Loucy (cell line): ENCODE data around the gene FAM171A2.

ENCODE experiments used
- EZH2phosphoT487 ChIP-seq: fragments of 200-600 bp; IDR thresholded peaks from 2 replicates; pipeline ENCODE4 v1.6.1; 2018; ENCODE audit warnings: antibody characterized with exemption, mild to moderate bottlenecking, moderate library complexity, borderline replicate concordance
- TF ChIP-seq, protein P1 (sequence below): fragments of 200-600 bp; sonication (generic); conservative IDR thresholded peaks from 2 replicates; pipeline ENCODE4 v1.5.1; 2014; ENCODE audit warnings: mild to moderate bottlenecking, antibody characterized with exemption, low read length

DNA sequence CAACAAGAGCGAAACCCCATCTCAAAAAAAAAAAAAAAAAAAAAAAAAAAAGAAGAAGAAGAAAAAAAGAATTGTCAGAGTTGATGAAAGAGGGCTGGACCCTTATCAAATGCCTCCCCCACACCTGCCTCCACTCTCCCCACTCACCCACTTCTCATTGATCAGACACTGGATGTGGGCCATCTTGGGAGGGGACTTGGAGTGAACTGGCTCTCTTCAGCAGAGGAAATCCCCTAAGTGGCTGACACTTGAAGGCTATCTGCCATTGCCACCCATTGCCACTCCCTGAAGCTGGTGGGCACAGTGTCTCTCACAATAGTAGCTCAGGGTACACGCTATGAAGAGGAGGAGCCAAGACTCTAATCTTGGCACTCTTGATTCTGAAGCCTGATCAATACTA is 24.2 kb upstream of the FAM171A2 start:
- TF ChIP-seq, protein P1, sequence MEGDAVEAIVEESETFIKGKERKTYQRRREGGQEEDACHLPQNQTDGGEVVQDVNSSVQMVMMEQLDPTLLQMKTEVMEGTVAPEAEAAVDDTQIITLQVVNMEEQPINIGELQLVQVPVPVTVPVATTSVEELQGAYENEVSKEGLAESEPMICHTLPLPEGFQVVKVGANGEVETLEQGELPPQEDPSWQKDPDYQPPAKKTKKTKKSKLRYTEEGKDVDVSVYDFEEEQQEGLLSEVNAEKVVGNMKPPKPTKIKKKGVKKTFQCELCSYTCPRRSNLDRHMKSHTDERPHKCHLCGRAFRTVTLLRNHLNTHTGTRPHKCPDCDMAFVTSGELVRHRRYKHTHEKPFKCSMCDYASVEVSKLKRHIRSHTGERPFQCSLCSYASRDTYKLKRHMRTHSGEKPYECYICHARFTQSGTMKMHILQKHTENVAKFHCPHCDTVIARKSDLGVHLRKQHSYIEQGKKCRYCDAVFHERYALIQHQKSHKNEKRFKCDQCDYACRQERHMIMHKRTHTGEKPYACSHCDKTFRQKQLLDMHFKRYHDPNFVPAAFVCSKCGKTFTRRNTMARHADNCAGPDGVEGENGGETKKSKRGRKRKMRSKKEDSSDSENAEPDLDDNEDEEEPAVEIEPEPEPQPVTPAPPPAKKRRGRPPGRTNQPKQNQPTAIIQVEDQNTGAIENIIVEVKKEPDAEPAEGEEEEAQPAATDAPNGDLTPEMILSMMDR: no peak
- no peak for TF ChIP-seq EZH2phosphoT487
